ENCODE data around the gene JAG1. TPM values are rescaled to one million over a fixed set of nuclear protein-coding genes. Genes with fewer than 3 reads are reported as not detected.

The JAG1 gene
- total RNA-seq, 4 donors from 2014 or later, result 89.6 to 182 (median 123) TPM

GRCh38 chr20:10655720-10656669, 17.8 kb downstream of the JAG1 start:
- Histone ChIP-seq H3K4me1 (peaks cover 54 to 100% (median 95%) of the 10 kb centered on the region in 3 donors), H3K27me3 (no peaks in the 10 kb centered on the region), H3K4me3 (peak overlapping the region in 1 of 4 donors; percentile 13), H3K27ac (peak overlapping the region; percentile 80 to 99 (median 92)), H3K36me3 (peaks cover 18 to 88% (median 23%) of the 10 kb centered on the region in 3 donors), H3K9me3 (no peaks in the 10 kb centered on the region)
- TF ChIP-seq POLR2A (IDR thresholded peaks at IDR 0.05) (no peak), CTCF (IDR thresholded peaks at IDR 0.05) (no peak)
- no peak for DNase-seq
- intact Hi-C loops (cut with DNase I), result no loop called here
- 56 to 60% methylated on average over 14 to 15 of the region's 15 CpGs for WGBS, 2 donors

GRCh38 chr20:10654630-10655029, 19.2 kb downstream of the JAG1 start:
- H3K27ac ChIP-seq, result peak overlapping the region; percentile 80 to 99 (median 92)
- 17 to 30% methylated on average over 7 of the region's 7 CpGs for WGBS, 2 donors
- no peaks in the 10 kb centered on the region for H3K27me3 ChIP-seq
- intact Hi-C loops (cut with DNase I), result no loop called here
- H3K36me3 ChIP-seq, result peaks cover 26 to 88% (median 28%) of the 10 kb centered on the region in 3 donors
- no peak for DNase-seq
- peaks cover 54 to 100% (median 89%) of the 10 kb centered on the region in 3 donors for H3K4me1 ChIP-seq
- peak in 1 of 4 donors; percentile 20 for TF ChIP-seq POLR2A (IDR thresholded peaks at IDR 0.05)
- no peak for TF ChIP-seq CTCF (IDR thresholded peaks at IDR 0.05)
- peak overlapping the region in 3 of 4 donors; percentile 1 to 49 (median 13) for H3K4me3 ChIP-seq
- no peaks in the 10 kb centered on the region for H3K9me3 ChIP-seq

- no peak for TF ChIP-seq CTCF (IDR thresholded peaks at IDR 0.05)
- TF ChIP-seq POLR2A (IDR thresholded peaks at IDR 0.05), result no peak
- peaks cover 29 to 89% (median 29%) of the 10 kb centered on the region in 3 donors for H3K36me3 ChIP-seq
- H3K4me1 ChIP-seq, result peaks cover 54 to 100% (median 87%) of the 10 kb centered on the region in 3 donors
- intact Hi-C loops (cut with DNase I), result no loop called here
- DNase-seq, result no peak
- H3K27me3 ChIP-seq, result no peaks in the 10 kb centered on the region
- peak overlapping the region in 3 of 4 donors; percentile 22 to 49 (median 26) for H3K4me3 ChIP-seq
- no peaks in the 10 kb centered on the region for H3K9me3 ChIP-seq
- peak overlapping the region; percentile 80 to 99 (median 92) for H3K27ac ChIP-seq
Measured at GRCh38 chr20:10654250-10654610, 19.6 kb downstream of the JAG1 start.

- no peaks in the 10 kb centered on the region for H3K9me3 ChIP-seq
- intact Hi-C loops (cut with DNase I), result no loop called here
- peaks cover 29 to 92% (median 34%) of the 10 kb centered on the region in 3 donors for H3K36me3 ChIP-seq
- H3K27ac ChIP-seq, result peak overlapping the region; percentile 80 to 99 (median 92)
- DNase-seq, result no peak
- peak overlapping the region in 3 of 4 donors; percentile 22 to 49 (median 26) for H3K4me3 ChIP-seq
- no peak for TF ChIP-seq CTCF (IDR thresholded peaks at IDR 0.05)
- TF ChIP-seq POLR2A (IDR thresholded peaks at IDR 0.05), result no peak
- H3K27me3 ChIP-seq, result no peaks in the 10 kb centered on the region
- H3K4me1 ChIP-seq, result peaks cover 54 to 100% (median 83%) of the 10 kb centered on the region in 3 donors
- 23 to 30% methylated on average over 11 to 12 of the region's 13 CpGs for WGBS, 2 donors
Measured at GRCh38 chr20:10653599-10654249, 20.1 kb downstream of the JAG1 start.
